Measurements from ENCODE around the gene TEX38.

- TF ChIP-seq CTCF (IDR thresholded peaks at IDR 0.05) (no peak), POLR2A (IDR thresholded peaks at IDR 0.05) (no peak)
These were observed 47.7 kb upstream of the TEX38 start for GRCh38 chr1:46623743-46624644.
